Esophagus squamous epithelium (tissue), 4 donors: Measurements from ENCODE around the gene SFMBT2.

ENCODE experiments used
- POLR2A ChIP-seq, 4 donors: fragments of 450-650 bp; IDR thresholded peaks; one replicate each; pipeline ENCODE4 v1.6.1; 2017; ENCODE audit warnings: antibody characterized with exemption in 4 of 4, mild to moderate bottlenecking in 4 of 4, moderate library complexity in 3 of 4
- TF ChIP-seq, protein P1 (sequence below), 6 experiments: fragments of 450-650 bp in 4 of 6; fragments of 200-600 bp in 2 of 6; sonication (generic) in 2 of 6; IDR thresholded peaks; one replicate each; pipeline ENCODE4 v1.5.1; 2016 to 2019; ENCODE audit warnings: antibody characterized with exemption in 6 of 6, mild to moderate bottlenecking in 4 of 6, moderate library complexity in 4 of 6

DNA sequence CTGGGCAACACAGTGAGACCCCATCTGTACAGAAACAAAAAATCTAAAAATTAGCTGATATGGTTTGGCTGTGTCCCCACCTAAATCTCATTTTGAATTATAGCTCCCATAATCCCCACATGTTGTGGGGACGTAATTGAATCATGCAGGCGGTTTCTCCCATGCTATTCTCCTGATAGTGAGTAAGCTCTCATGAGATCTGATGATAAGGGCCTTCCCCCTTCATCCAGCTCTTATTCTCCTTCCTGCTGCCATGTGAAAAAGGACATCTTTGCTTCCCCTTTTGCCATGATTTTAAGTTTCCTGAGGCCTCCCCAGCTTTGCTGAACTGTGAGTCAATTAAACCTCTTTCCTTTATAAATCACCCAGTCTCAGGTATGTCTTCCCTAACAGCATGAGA lies 136.5 kb downstream of the SFMBT2 start:
- TF ChIP-seq, protein P1, sequence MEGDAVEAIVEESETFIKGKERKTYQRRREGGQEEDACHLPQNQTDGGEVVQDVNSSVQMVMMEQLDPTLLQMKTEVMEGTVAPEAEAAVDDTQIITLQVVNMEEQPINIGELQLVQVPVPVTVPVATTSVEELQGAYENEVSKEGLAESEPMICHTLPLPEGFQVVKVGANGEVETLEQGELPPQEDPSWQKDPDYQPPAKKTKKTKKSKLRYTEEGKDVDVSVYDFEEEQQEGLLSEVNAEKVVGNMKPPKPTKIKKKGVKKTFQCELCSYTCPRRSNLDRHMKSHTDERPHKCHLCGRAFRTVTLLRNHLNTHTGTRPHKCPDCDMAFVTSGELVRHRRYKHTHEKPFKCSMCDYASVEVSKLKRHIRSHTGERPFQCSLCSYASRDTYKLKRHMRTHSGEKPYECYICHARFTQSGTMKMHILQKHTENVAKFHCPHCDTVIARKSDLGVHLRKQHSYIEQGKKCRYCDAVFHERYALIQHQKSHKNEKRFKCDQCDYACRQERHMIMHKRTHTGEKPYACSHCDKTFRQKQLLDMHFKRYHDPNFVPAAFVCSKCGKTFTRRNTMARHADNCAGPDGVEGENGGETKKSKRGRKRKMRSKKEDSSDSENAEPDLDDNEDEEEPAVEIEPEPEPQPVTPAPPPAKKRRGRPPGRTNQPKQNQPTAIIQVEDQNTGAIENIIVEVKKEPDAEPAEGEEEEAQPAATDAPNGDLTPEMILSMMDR (IDR thresholded peaks at IDR 0.05), result no peak
- TF ChIP-seq POLR2A (IDR thresholded peaks at IDR 0.05), result no peak
